ENCODE measurements around the gene NKX6-2.

DNA sequence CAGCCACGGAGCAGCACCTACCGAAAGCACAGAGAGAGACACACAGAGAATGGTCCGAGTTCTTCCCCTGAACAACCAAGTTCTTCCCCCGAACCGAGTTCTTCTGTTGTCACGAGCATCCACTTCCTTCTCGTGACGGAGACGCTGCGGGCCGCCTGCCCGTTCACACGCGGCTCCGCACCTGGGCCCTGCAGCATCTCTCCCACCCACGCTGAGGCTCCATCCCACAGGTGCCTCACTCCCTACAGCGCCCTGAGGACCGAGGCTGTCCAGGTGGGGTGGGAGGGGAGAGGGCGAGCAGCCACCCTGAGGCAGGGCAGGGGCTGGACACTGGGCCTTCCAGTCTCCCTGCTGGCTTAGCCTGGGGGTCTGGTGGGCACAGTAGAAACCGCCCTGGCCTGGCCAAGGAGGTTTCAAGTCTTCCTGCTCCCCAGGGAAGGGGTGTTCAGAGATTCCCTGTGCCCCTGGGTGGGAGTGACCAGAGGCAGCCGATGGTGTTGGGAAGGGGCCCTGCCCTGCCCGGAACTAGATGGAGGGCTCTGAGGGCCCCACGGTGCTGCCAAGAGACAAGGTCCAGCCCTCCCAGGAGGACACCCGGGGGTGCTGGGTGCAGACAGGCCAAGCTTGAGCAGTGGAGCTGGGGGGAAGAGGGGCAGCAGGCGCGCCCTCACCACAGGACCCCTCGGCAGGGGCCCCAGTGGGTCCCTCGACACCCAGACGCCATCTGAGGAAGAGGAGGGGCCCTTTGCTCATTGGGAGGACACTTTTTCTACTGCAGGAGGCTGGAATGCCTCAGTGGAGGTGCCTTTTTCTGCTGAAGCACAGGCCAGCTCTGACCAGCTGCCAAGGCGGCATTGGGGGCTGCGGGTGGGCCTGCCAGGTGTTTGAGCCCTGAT lies 5.2 kb upstream of the NKX6-2 start:
- TF ChIP-seq, protein P1, sequence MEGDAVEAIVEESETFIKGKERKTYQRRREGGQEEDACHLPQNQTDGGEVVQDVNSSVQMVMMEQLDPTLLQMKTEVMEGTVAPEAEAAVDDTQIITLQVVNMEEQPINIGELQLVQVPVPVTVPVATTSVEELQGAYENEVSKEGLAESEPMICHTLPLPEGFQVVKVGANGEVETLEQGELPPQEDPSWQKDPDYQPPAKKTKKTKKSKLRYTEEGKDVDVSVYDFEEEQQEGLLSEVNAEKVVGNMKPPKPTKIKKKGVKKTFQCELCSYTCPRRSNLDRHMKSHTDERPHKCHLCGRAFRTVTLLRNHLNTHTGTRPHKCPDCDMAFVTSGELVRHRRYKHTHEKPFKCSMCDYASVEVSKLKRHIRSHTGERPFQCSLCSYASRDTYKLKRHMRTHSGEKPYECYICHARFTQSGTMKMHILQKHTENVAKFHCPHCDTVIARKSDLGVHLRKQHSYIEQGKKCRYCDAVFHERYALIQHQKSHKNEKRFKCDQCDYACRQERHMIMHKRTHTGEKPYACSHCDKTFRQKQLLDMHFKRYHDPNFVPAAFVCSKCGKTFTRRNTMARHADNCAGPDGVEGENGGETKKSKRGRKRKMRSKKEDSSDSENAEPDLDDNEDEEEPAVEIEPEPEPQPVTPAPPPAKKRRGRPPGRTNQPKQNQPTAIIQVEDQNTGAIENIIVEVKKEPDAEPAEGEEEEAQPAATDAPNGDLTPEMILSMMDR (IDR thresholded peaks at IDR 0.05): no peak
- no peak for TF ChIP-seq POLR2AphosphoS5 (IDR thresholded peaks at IDR 0.05)

Measured in gastroesophageal sphincter (tissue), 3 donors.